ENCODE results near the gene SPECC1L.
A peak's percentile ranks its signal among the peaks of the same experiment; 100 is the strongest.

SPECC1L gene

GRCh38 chr22:24363243-24363642, 92.6 kb downstream of the SPECC1L start:
- DNase-seq = no peak

- DNase-seq = no peak
Measured at GRCh38 chr22:24366701-24367100, 96.1 kb downstream of the SPECC1L start.

- DNase-seq = no peak
Measured at GRCh38 chr22:24367841-24368240, 97.2 kb downstream of the SPECC1L start.

GRCh38 chr22:24370401-24370800, 99.8 kb downstream of the SPECC1L start:
- DNase-seq = no peak

GRCh38 chr22:24376002-24376401, 105.4 kb downstream of the SPECC1L start:
- DNase-seq = no peak

GRCh38 chr22:24376586-24376985, 106.0 kb downstream of the SPECC1L start:
- DNase-seq = peak in 1 of 5 experiments; percentile 40

- DNase-seq = peak in 1 of 5 experiments; percentile 74
Measured at GRCh38 chr22:24379536-24379935, 108.9 kb downstream of the SPECC1L start.

GRCh38 chr22:24380220-24380904, 109.7 kb downstream of the SPECC1L start:
- DNase-seq = no peak

- no peak for DNase-seq
Measured at GRCh38 chr22:24380905-24381230, 110.2 kb downstream of the SPECC1L start.

GRCh38 chr22:24383061-24383460, 112.4 kb downstream of the SPECC1L start:
- no peak for DNase-seq

GRCh38 chr22:24384131-24384530, 113.5 kb downstream of the SPECC1L start:
- no peak for DNase-seq

- DNase-seq = no peak
Measured at GRCh38 chr22:24386937-24387471, 116.4 kb downstream of the SPECC1L start.

GRCh38 chr22:24389680-24390079, 119.0 kb downstream of the SPECC1L start:
- no peak for DNase-seq

- no peak for DNase-seq
Measured at GRCh38 chr22:24390156-24390555, 119.5 kb downstream of the SPECC1L start.

GRCh38 chr22:24390576-24390975, 119.9 kb downstream of the SPECC1L start:
- DNase-seq = no peak

- DNase-seq = no peak
Measured at GRCh38 chr22:24391836-24392217, 121.2 kb downstream of the SPECC1L start.

GRCh38 chr22:24392218-24392931, 121.7 kb downstream of the SPECC1L start:
- DNase-seq = no peak

GRCh38 chr22:24393012-24393559, 122.5 kb downstream of the SPECC1L start:
- no peak for DNase-seq

GRCh38 chr22:24393848-24394247, 123.2 kb downstream of the SPECC1L start:
- DNase-seq = no peak

GRCh38 chr22:24394254-24394653, 123.6 kb downstream of the SPECC1L start:
- DNase-seq = no peak

GRCh38 chr22:24398409-24398808, 127.8 kb downstream of the SPECC1L start:
- no peak for DNase-seq

- peak in 1 of 5 experiments; percentile 23 for DNase-seq
Measured at GRCh38 chr22:24400034-24400725, 129.5 kb downstream of the SPECC1L start.

Measured in T-helper 2 cell (primary cell).